CD4-positive, alpha-beta memory T cell (primary cell): ENCODE results near the gene ZNRF1. TPM values are rescaled to one million over a fixed set of nuclear protein-coding genes. Genes with fewer than 3 reads are reported as not detected.

Experiments
- CTCF ChIA-PET: fragments of 350-600 bp; sonication (Branson Sonifier 250); formaldehyde crosslinking; loops from one replicate; lab custom pipeline; 2021; ENCODE audit warnings: inconsistent platforms; ENCODE audit not compliant: partially characterized antibody; lab: Charles Lee
- POLR2A ChIA-PET: fragments of 350-600 bp; sonication (Branson Sonifier 250); formaldehyde crosslinking; loops from one replicate; lab custom pipeline; 2021; ENCODE audit not compliant: partially characterized antibody; lab: Charles Lee
- DNase-seq, 5 donors: peaks; one replicate each; pipeline versions ENCODE4 v3.0.0 to v3.0.0-alpha.2; 2020 to 2022; ENCODE audit warnings: mixed read lengths in 1 of 5
- H3K27ac ChIP-seq: one replicate; pipeline ENCODE4 v1.7.0; 2013; ENCODE audit warnings: low read depth, low read length
- H3K27me3 ChIP-seq: 2 replicates; pipeline ENCODE4 v1.7.0; 2013; ENCODE audit warnings: mild to moderate bottlenecking, low read length, moderate library complexity; ENCODE audit not compliant: insufficient read depth
- H3K36me3 ChIP-seq: 2 replicates; pipeline ENCODE4 v1.7.0; 2013; ENCODE audit warnings: mild to moderate bottlenecking, low read length, moderate library complexity; ENCODE audit not compliant: insufficient read depth
- H3K4me1 ChIP-seq: 2 replicates; pipeline ENCODE4 v1.7.0; 2013; ENCODE audit warnings: mild to moderate bottlenecking, low read length, moderate library complexity; ENCODE audit not compliant: insufficient read depth
- H3K4me3 ChIP-seq, 2 donors: one replicate each; pipeline ENCODE4 v1.7.0; 2013; ENCODE audit warnings: low read length in 2 of 2, mild to moderate bottlenecking in 1 of 2
- H3K9me3 ChIP-seq, 2 donors: one replicate each; pipeline ENCODE4 v1.7.0; 2013; ENCODE audit warnings: low read length in 2 of 2, control low read depth in 1 of 2; ENCODE audit not compliant: control insufficient read depth in 1 of 2
- H3K27ac Mint-ChIP-seq, 7 donors: one replicate each; pipeline ENCODE4 v1.8.0; 2020 to 2021; ENCODE audit warnings: mixed read lengths in 7 of 7, mild to moderate bottlenecking in 6 of 7, inconsistent platforms in 3 of 7, moderate library complexity in 3 of 7
- H3K27me3 Mint-ChIP-seq, 2 donors: one replicate each; pipeline ENCODE4 v1.8.0; 2020 to 2021; ENCODE audit warnings: mixed read lengths in 2 of 2
- H3K36me3 Mint-ChIP-seq, 2 donors: one replicate each; pipeline ENCODE4 v1.8.0; 2020 to 2021; ENCODE audit warnings: mixed read lengths in 2 of 2, inconsistent platforms in 1 of 2, mild to moderate bottlenecking in 1 of 2
- H3K4me1 Mint-ChIP-seq, 4 donors: one replicate each; pipeline ENCODE4 v1.8.0; 2020 to 2021; ENCODE audit warnings: mixed read lengths in 4 of 4, mild to moderate bottlenecking in 1 of 4
- H3K4me3 Mint-ChIP-seq, 8 donors: one replicate each; pipeline ENCODE4 v1.8.0; 2020 to 2021; ENCODE audit warnings: mixed read lengths in 8 of 8, mild to moderate bottlenecking in 7 of 8, moderate library complexity in 6 of 8, inconsistent platforms in 3 of 8
- H3K9me3 Mint-ChIP-seq, 8 donors: one replicate each; pipeline ENCODE4 v1.8.0; 2020 to 2021; ENCODE audit warnings: mixed read lengths in 8 of 8, mild to moderate bottlenecking in 5 of 8, inconsistent platforms in 3 of 8, moderate library complexity in 1 of 8
- intact Hi-C: fragments of 100-400 bp; cut with micrococcal nuclease; formaldehyde crosslinking; loops from one replicate; pipeline ENCODE4 v1.15.1; 2023
- polyA plus RNA-seq, 2 donors: library from polyadenylated mRNA; unstranded; fragments of 300-500 nt; fragmentation: Illumina TruSeq; gene quantifications; one replicate each; pipeline ENCODE4 v1.2.3, GENCODE V29; 2021
- total RNA-seq, 2 experiments: library from RNA; stranded (reverse); gene quantifications; one replicate each; pipeline ENCODE4 v1.2.3, GENCODE V29; 2021

Gene ZNRF1
- total and polyA plus RNA-seq, 4 experiments from 2014 or later = 3.4 to 9.5 (median 6.1) TPM

DNA sequence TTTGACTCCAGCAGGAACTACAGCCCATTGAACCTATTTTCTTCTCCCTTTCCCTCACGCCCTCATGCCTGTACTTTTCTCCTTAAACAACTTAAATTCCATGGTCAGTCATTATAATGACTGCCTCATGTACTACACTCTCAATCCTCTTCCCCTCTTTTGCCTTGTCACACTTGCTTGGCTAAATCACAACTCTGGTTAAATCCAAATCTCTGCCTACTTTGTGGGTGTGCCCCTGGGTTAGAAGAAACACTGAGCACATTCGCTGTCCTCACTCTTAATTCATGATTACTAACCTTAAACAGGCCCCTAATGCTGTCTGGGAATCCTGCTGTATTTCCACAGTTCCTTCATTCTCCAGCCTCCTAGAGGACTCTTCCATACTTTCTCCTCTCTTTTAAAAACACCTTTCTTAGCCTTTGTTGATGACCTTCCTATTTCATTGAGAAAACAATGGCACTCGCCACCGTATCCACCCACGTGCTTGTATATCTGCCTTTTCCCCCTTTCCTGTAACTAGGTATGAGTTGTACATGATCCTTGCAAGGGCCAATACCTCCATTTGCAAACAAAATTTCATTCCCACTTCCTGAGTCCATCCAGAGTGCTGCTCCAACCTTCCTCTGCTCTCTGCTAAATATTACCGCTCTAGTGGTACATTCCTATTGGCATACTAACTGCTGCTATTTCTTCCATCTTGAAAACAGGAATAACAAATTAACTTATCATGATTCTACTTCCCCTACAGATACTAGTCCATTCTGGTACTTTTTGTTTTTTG, 28.9 kb downstream of the ZNRF1 start:
- Histone ChIP-seq H3K4me3 (no peak overlapping the region), H3K9me3 (no peaks in the 10 kb centered on the region), H3K27ac (no peak overlapping the region), H3K27me3 (no peaks in the 10 kb centered on the region), H3K36me3 (no peaks in the 10 kb centered on the region), H3K4me1 (peaks cover 7% of the 10 kb centered on the region)
- Mint-ChIP-seq H3K4me3 (no peak overlapping the region), H3K27me3 (no peaks in the 10 kb centered on the region), H3K27ac (no peak overlapping the region), H3K4me1 (peaks cover 8 to 14% (median 13%) of the 10 kb centered on the region in 4 donors), H3K9me3 (peaks cover 0 to 2% (median under 1%) of the 10 kb centered on the region in 8 donors), H3K36me3 (peaks cover 1 to 5% of the 10 kb centered on the region in 2 donors)
- CTCF ChIA-PET = interaction anchor here (1.1 kb wide), 1 partner anchor 14 kb away, joined by 4 read pairs; no protein-coding TSS in a partner anchor
- intact Hi-C loops = no loop called here
- DNase-seq = no peak
- POLR2A ChIA-PET = no interaction called here

DNA sequence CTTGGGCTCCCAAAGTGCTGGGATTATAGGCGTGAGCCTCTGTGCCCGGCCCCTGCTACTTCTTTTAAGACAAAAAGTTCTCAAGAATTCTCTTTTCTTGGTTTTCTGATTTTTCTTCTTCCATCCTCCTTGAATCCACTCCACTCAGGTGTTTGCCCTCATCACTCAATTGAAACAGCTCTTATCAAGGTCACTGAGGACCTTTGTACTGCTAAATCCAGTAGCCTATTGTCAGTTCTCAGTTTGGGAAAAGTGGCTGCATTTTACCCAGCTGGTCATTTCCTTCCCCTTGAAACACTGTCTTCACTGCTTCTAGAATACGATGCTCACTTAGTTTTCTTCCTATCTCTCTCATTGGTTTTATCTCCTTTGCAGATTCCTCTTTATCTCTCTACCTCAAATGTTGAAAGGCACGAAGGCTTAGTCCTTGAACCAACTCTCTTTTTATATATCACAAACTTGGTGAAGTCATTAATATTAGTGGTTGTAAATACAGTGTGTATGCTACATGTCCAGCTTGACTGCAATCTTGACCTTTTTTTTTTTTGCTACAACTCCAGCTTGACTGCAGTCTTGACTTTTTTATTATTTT, 29.8 kb downstream of the ZNRF1 start:
- no peaks in the 10 kb centered on the region for H3K27me3 Mint-ChIP-seq
- Histone ChIP-seq H3K27me3 (no peaks in the 10 kb centered on the region), H3K27ac (no peak overlapping the region), H3K4me3 (no peak overlapping the region), H3K36me3 (no peaks in the 10 kb centered on the region), H3K4me1 (peaks cover 7% of the 10 kb centered on the region), H3K9me3 (no peaks in the 10 kb centered on the region)
- H3K4me1 Mint-ChIP-seq = peaks cover 8 to 14% (median 11%) of the 10 kb centered on the region in 4 donors
- H3K4me3 Mint-ChIP-seq = no peak overlapping the region
- no peak for DNase-seq
- ChIA-PET CTCF (interaction anchor here (0.6 to 1.3 kb wide), 2 partner anchors 11 to 24 kb away, joined by 3 read pairs; no protein-coding TSS in a partner anchor), POLR2A (no interaction called here)
- no peaks in the 10 kb centered on the region for H3K36me3 Mint-ChIP-seq
- H3K27ac Mint-ChIP-seq = no peak overlapping the region
- H3K9me3 Mint-ChIP-seq = no peaks in the 10 kb centered on the region
- intact Hi-C loops = no loop called here

DNA sequence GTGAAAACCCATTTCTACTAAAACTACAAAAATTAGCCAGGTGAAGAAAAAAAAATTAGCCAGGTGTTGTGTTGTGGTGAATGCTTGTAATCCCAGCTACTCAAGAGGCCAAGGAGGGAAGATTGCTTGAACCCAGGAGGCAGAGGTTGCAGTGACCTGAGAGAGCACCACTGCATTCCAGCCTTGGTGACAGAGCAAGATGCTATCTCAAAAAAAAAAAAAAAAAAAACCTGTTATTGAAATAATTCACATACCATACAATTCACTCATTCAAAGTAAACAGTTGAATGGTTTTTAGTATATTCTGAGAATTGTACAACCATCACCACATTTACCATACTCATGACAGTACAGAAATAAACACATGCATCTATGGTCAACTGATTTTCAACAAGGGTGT, 31.0 kb downstream of the ZNRF1 start:
- intact Hi-C loops = no loop called here
- ChIA-PET POLR2A (interaction anchor here (0.6 kb wide), 1 partner anchor 9 kb away, joined by 3 read pairs; no protein-coding TSS in a partner anchor), CTCF (no interaction called here)
- Histone ChIP-seq H3K27me3 (no peaks in the 10 kb centered on the region), H3K4me1 (no peaks in the 10 kb centered on the region), H3K36me3 (no peaks in the 10 kb centered on the region), H3K4me3 (no peak overlapping the region), H3K9me3 (no peaks in the 10 kb centered on the region), H3K27ac (no peak overlapping the region)
- Mint-ChIP-seq H3K9me3 (no peaks in the 10 kb centered on the region), H3K27me3 (peaks cover 0 to 1% of the 10 kb centered on the region in 2 donors), H3K4me1 (peaks cover 0 to 7% (median 4%) of the 10 kb centered on the region in 4 donors), H3K36me3 (no peaks in the 10 kb centered on the region), H3K27ac (no peak overlapping the region), H3K4me3 (no peak overlapping the region)
- no peak for DNase-seq

DNA sequence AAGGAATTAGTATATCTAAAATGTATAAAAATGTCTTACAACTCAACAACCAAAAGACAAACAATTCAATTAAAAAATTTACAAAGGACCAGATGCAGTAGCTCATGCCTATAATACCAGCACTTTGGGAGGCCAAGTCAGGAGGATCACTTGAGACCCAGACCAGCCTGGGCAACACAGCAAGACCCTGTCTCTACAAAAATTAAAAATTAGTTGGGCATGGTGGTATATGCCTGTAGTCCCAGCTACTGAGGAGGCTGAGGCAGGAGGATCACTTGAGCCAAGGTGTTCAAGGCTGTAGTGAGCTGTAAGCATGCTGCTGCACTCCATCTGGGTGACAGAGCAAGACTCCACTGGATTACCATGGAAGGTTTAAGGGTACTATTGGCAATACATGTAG, 33.8 kb downstream of the ZNRF1 start:
- POLR2A ChIA-PET = no interaction called here

DNA sequence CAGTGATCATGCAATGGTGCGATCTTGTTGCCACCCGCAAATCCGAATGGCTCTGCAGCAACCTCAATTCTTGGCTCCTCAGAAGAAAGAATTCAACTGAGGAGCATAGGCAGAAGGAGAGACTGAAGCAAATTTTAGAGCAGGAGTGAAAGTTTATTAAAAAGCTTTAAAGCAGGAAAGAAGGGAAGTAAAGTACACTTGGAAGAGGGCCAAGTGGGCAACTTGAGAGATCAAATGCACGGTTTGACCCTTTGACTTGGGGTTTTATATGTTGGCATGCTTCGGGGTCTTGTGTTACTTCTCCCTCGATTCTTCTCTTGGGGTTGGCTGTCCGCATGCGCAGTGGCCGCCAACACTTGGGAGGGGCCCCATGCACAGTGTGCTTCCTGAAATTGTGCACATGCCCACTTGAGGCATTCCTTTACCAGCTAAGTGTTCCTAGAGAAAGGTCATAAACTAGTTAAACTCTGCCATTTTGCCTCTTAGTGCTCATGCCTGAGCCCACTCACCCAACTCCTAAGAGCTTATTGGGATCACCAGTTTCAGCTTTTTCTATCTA, 36.7 kb downstream of the ZNRF1 start:
- intact Hi-C loops = no loop called here
- Mint-ChIP-seq H3K27me3 (peaks cover 0 to 1% of the 10 kb centered on the region in 2 donors), H3K27ac (peak overlapping the region in 1 of 7 donors; percentile 64), H3K9me3 (peaks cover 0 to 5% (median 0%) of the 10 kb centered on the region in 8 donors), H3K4me3 (no peak overlapping the region), H3K4me1 (peaks cover 0 to 13% (median 9%) of the 10 kb centered on the region in 4 donors), H3K36me3 (peaks cover 0 to 6% of the 10 kb centered on the region in 2 donors)
- DNase-seq = no peak
- ChIA-PET CTCF (no interaction called here), POLR2A (no interaction called here)
- Histone ChIP-seq H3K4me3 (no peak overlapping the region), H3K27me3 (no peaks in the 10 kb centered on the region), H3K36me3 (no peaks in the 10 kb centered on the region), H3K27ac (no peak overlapping the region), H3K9me3 (no peaks in the 10 kb centered on the region), H3K4me1 (peaks cover 8% of the 10 kb centered on the region)

More for the DNA sequence above, 33.8 kb downstream of the ZNRF1 start:
- Mint-ChIP-seq H3K9me3 (peaks cover 0 to 2% (median 0%) of the 10 kb centered on the region in 8 donors), H3K36me3 (peaks cover 0 to 2% of the 10 kb centered on the region in 2 donors), H3K4me1 (peaks cover 0 to 7% (median 2%) of the 10 kb centered on the region in 4 donors), H3K27me3 (peaks cover 0 to 1% of the 10 kb centered on the region in 2 donors), H3K27ac (no peak overlapping the region), H3K4me3 (no peak overlapping the region)
- H3K4me3 ChIP-seq = no peak overlapping the region
- no peaks in the 10 kb centered on the region for H3K4me1 ChIP-seq
- no peaks in the 10 kb centered on the region for H3K36me3 ChIP-seq
- DNase-seq = no peak
- CTCF ChIA-PET = interaction anchor here (1.3 kb wide), 1 partner anchor 78 kb away, joined by 4 read pairs; no protein-coding TSS in a partner anchor
- no peaks in the 10 kb centered on the region for H3K9me3 ChIP-seq
- H3K27ac ChIP-seq = no peak overlapping the region
- no peaks in the 10 kb centered on the region for H3K27me3 ChIP-seq
- intact Hi-C loops = no loop called here

DNA sequence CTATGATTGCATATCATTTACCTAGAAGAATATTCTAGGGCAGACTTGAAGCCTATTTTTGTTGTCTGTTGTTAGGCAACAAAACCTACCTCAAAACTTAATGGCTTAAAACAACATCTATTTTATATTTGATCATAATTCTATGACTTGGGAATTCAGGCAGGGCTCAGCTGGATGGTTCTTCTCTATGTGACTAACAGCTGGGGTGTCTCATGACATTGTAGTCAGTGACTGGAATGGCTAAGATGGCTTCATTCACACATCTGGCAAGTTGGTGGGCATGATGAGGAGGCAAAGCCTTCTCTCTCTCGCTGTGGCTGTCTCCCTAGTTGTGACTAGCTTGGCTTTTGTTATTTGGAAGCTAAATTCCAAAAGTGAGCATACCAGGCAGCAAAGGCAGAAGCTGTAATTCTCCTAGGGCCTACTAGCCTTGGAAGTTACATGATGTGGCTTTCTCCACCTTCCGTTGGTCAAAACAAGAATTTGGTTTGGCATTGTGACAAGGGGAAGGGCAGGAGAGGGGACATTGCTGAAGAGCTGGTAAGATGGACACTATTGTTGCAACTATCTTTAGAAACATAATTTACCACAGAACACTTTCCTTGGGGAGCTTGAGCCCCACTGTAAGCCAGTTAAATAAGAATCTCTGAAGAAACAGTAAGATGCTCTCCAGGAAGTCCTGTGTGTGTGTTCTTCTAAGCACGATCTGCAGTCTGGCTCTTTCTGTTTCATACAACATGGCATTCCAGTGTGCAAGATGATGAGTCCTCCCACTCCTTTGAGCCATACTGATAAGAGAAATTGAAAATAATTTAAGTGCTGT, 39.4 kb downstream of the ZNRF1 start:
- intact Hi-C loops = no loop called here
- Mint-ChIP-seq H3K27ac (peak overlapping the region in 5 of 7 donors; percentile 18 to 82 (median 30)), H3K9me3 (peaks cover 0 to 5% (median 0%) of the 10 kb centered on the region in 8 donors), H3K4me3 (peak overlapping the region in 3 of 8 donors; percentile 2 to 34 (median 4)), H3K27me3 (peaks cover 0 to 1% of the 10 kb centered on the region in 2 donors), H3K36me3 (peaks cover 0 to 6% of the 10 kb centered on the region in 2 donors), H3K4me1 (peaks cover 0 to 14% (median 9%) of the 10 kb centered on the region in 4 donors)
- ChIA-PET POLR2A (no interaction called here), CTCF (interaction anchor here (1.0 to 1.2 kb wide), 3 partner anchors 42 to 195 kb away, joined by 3 to 4 read pairs (median 4); no protein-coding TSS in a partner anchor)
- peaks cover 8% of the 10 kb centered on the region for H3K4me1 ChIP-seq
- no peak overlapping the region for H3K4me3 ChIP-seq
- H3K27ac ChIP-seq = no peak overlapping the region
- no peaks in the 10 kb centered on the region for H3K36me3 ChIP-seq
- no peaks in the 10 kb centered on the region for H3K27me3 ChIP-seq
- H3K9me3 ChIP-seq = no peaks in the 10 kb centered on the region
- no peak for DNase-seq
